Trophoblast cell (in vitro differentiated cells and primary cell): ENCODE measurements around the gene GOLT1B.
A peak's percentile ranks its signal among the peaks of the same experiment; 100 is the strongest.

Source experiments
- DNase-seq, 2 donors: peaks; one replicate each; pipeline ENCODE4 v3.0.0-alpha.2; 2016
- H2AFZ ChIP-seq: 2 replicates; pipeline ENCODE4 v1.6.1; 2013; ENCODE audit warnings: low read length, moderate library complexity, mild to moderate bottlenecking; ENCODE audit not compliant: insufficient read depth, poor library complexity
- H2AK5ac ChIP-seq: 2 replicates; pipeline ENCODE4 v1.6.1; 2013; ENCODE audit warnings: mild to moderate bottlenecking, low read length
- H2BK120ac ChIP-seq: 2 replicates; pipeline ENCODE4 v1.6.1; 2013; ENCODE audit warnings: low read length, mild to moderate bottlenecking, moderate library complexity; ENCODE audit not compliant: insufficient read depth, poor library complexity
- H2BK12ac ChIP-seq: 2 replicates; pipeline ENCODE4 v1.6.1; 2013; ENCODE audit warnings: mild to moderate bottlenecking, low read length, moderate library complexity
- H2BK5ac ChIP-seq: 2 replicates; pipeline ENCODE4 v1.6.1; 2013; ENCODE audit warnings: low read length, low read depth, moderate library complexity, mild to moderate bottlenecking; ENCODE audit not compliant: poor library complexity
- H3K14ac ChIP-seq: 2 replicates; pipeline ENCODE4 v1.6.1; 2013; ENCODE audit warnings: mild to moderate bottlenecking, low read length
- H3K18ac ChIP-seq: 2 replicates; pipeline ENCODE4 v1.6.1; 2013; ENCODE audit warnings: mild to moderate bottlenecking, low read length
- H3K23ac ChIP-seq: 2 replicates; pipeline ENCODE4 v1.6.1; 2013; ENCODE audit warnings: low read length
- H3K27ac ChIP-seq: 2 replicates; pipeline ENCODE4 v1.5.1; 2013; ENCODE audit warnings: low read depth, mild to moderate bottlenecking, inconsistent platforms, low read length, moderate library complexity
- H3K27me3 ChIP-seq: 2 replicates; pipeline ENCODE4 v1.6.1; 2013; ENCODE audit warnings: inconsistent platforms, mild to moderate bottlenecking, low read length, moderate library complexity; ENCODE audit not compliant: insufficient read depth
- H3K36me3 ChIP-seq, 2 experiments: 1 replicate in 1 of 2; 2 replicates in 1 of 2; pipeline ENCODE4 v1.6.1; 2013; ENCODE audit warnings: low read length in 2 of 2, mild to moderate bottlenecking in 2 of 2, moderate library complexity in 1 of 2; ENCODE audit not compliant: insufficient read depth in 2 of 2, control insufficient read depth in 1 of 2
- H3K4ac ChIP-seq: 2 replicates; pipeline ENCODE4 v1.6.1; 2013; ENCODE audit warnings: low read depth, mild to moderate bottlenecking, low read length, moderate library complexity
- H3K4me1 ChIP-seq, 2 experiments: 1 replicate in 1 of 2; 2 replicates in 1 of 2; pipeline ENCODE4 v1.6.1; 2013; ENCODE audit warnings: low read length in 2 of 2, mild to moderate bottlenecking in 2 of 2, moderate library complexity in 1 of 2; ENCODE audit not compliant: insufficient read depth in 2 of 2, control insufficient read depth in 1 of 2
- H3K4me2 ChIP-seq: 2 replicates; pipeline ENCODE4 v1.6.1; 2013; ENCODE audit warnings: inconsistent platforms, mild to moderate bottlenecking, low read length, moderate library complexity
- H3K4me3 ChIP-seq: 2 replicates; pipeline ENCODE4 v1.5.1; 2013; ENCODE audit warnings: mild to moderate bottlenecking, low read depth, low read length, inconsistent platforms
- H3K79me1 ChIP-seq: one replicate; pipeline ENCODE4 v1.6.1; 2013; ENCODE audit warnings: low read length
- H3K79me2 ChIP-seq: 2 replicates; pipeline ENCODE4 v1.6.1; 2013; ENCODE audit warnings: low read length, mild to moderate bottlenecking; ENCODE audit not compliant: control insufficient read depth, insufficient read depth, poor library complexity
- H3K9ac ChIP-seq: 2 replicates; pipeline ENCODE4 v1.6.1; 2013; ENCODE audit warnings: mild to moderate bottlenecking, low read length
- H3K9me3 ChIP-seq: 2 replicates; pipeline ENCODE4 v1.6.1; 2013; ENCODE audit warnings: low read depth, mild to moderate bottlenecking, control low read depth, inconsistent platforms, low read length; ENCODE audit not compliant: insufficient read depth
- H4K12ac ChIP-seq: 2 replicates; pipeline ENCODE4 v1.6.1; 2013; ENCODE audit warnings: low read depth, mild to moderate bottlenecking, low read length, moderate library complexity
- H4K8ac ChIP-seq: 2 replicates; pipeline ENCODE4 v1.6.1; 2013; ENCODE audit warnings: low read depth, mild to moderate bottlenecking, low read length, moderate library complexity
- H4K91ac ChIP-seq: one replicate; pipeline ENCODE4 v1.6.1; 2013; ENCODE audit warnings: low read depth, mild to moderate bottlenecking, low read length, moderate library complexity
- WGBS: extraction: QIAGEN DNeasy Blood & Tissue Kit; methylation state at CpG from one replicate; pipeline ENCODE4 v1.1.7; 2013; ENCODE audit warnings: missing lambda C conversion rate; ENCODE audit not compliant: insufficient read length, insufficient coverage; ENCODE audit errors: extremely low coverage; 5-methylcytosine and 5-hydroxymethylcytosine counted together

GOLT1B gene

GRCh38 chr12:21518451-21518850 is 16.9 kb downstream of the GOLT1B start:
- Histone ChIP-seq H3K4me3 (no peak overlapping the region), H2AFZ (no peak overlapping the region), H3K23ac (no peak overlapping the region), H4K12ac (no peak overlapping the region), H3K27ac (no peak overlapping the region), H3K4ac (no peak overlapping the region), H2AK5ac (no peak overlapping the region), H3K4me1 (no peaks in the 10 kb centered on the region), H3K9ac (no peak overlapping the region), H3K79me2 (no peaks in the 10 kb centered on the region), H4K8ac (no peak overlapping the region), H2BK120ac (no peak overlapping the region), H3K4me2 (no peak overlapping the region), H3K18ac (no peak overlapping the region), H3K36me3 (peaks cover 1 to 2% of the 10 kb centered on the region in 2 experiments), H2BK12ac (no peak overlapping the region), H2BK5ac (no peak overlapping the region), H3K14ac (no peak overlapping the region), H3K27me3 (no peaks in the 10 kb centered on the region), H3K79me1 (no peaks in the 10 kb centered on the region), H4K91ac (no peak overlapping the region), H3K9me3 (no peaks in the 10 kb centered on the region)
- no peak for DNase-seq
- WGBS = no CpG with 5 or more reads among the region's 3 CpGs

GRCh38 chr12:21521541-21521940 is 20.0 kb downstream of the GOLT1B start:
- Histone ChIP-seq H3K79me1 (no peaks in the 10 kb centered on the region), H4K8ac (no peak overlapping the region), H3K27me3 (no peaks in the 10 kb centered on the region), H2BK120ac (no peak overlapping the region), H3K4ac (no peak overlapping the region), H4K91ac (no peak overlapping the region), H3K36me3 (peaks cover 0 to 1% of the 10 kb centered on the region in 2 experiments), H2AK5ac (no peak overlapping the region), H2BK5ac (no peak overlapping the region), H3K18ac (no peak overlapping the region), H3K27ac (no peak overlapping the region), H3K4me2 (no peak overlapping the region), H3K23ac (no peak overlapping the region), H2BK12ac (no peak overlapping the region), H3K79me2 (no peaks in the 10 kb centered on the region), H2AFZ (no peak overlapping the region), H3K14ac (no peak overlapping the region), H4K12ac (no peak overlapping the region), H3K4me1 (no peaks in the 10 kb centered on the region), H3K9me3 (no peaks in the 10 kb centered on the region), H3K4me3 (no peak overlapping the region), H3K9ac (no peak overlapping the region)
- no peak for DNase-seq
- WGBS = no CpG with 5 or more reads among the region's 1 CpG

- no peak overlapping the region for H2BK120ac ChIP-seq
- no peak overlapping the region for H3K23ac ChIP-seq
- no peak overlapping the region for H3K9ac ChIP-seq
- no peaks in the 10 kb centered on the region for H3K79me2 ChIP-seq
- no peak overlapping the region for H2BK5ac ChIP-seq
- no peak overlapping the region for H3K4ac ChIP-seq
- no peak overlapping the region for H3K14ac ChIP-seq
- no peak overlapping the region for H2AK5ac ChIP-seq
- peaks cover 0 to 1% of the 10 kb centered on the region in 2 experiments for H3K36me3 ChIP-seq
- no peak overlapping the region for H2AFZ ChIP-seq
- no peaks in the 10 kb centered on the region for H3K79me1 ChIP-seq
- peaks cover 2% of the 10 kb centered on the region for H3K9me3 ChIP-seq
- H4K91ac ChIP-seq = no peak overlapping the region
- H3K4me2 ChIP-seq = no peak overlapping the region
- H3K18ac ChIP-seq = no peak overlapping the region
- peaks cover 0 to 2% of the 10 kb centered on the region in 2 experiments for H3K4me1 ChIP-seq
- H3K27me3 ChIP-seq = peaks cover 6% of the 10 kb centered on the region
- H3K4me3 ChIP-seq = no peak overlapping the region
- H3K27ac ChIP-seq = no peak overlapping the region
- no peak overlapping the region for H4K12ac ChIP-seq
- H2BK12ac ChIP-seq = no peak overlapping the region
- no peak for DNase-seq
- H4K8ac ChIP-seq = no peak overlapping the region
Observed at GRCh38 chr12:21523148-21523547, 21.6 kb downstream of the GOLT1B start.

- DNase-seq = no peak
- no peak within 1 kb of the TSS for H2BK12ac ChIP-seq
- H3K27me3 ChIP-seq = peaks cover 6% of the 10 kb centered on the region
- H3K4me2 ChIP-seq = peak within 1 kb of the TSS; percentile 99
- H2AFZ ChIP-seq = no peak within 1 kb of the TSS
- H3K4ac ChIP-seq = no peak within 1 kb of the TSS
- no peak within 1 kb of the TSS for H3K4me3 ChIP-seq
- no peak within 1 kb of the TSS for H3K9ac ChIP-seq
- H3K36me3 ChIP-seq = peaks cover 0 to 1% of the 10 kb centered on the region in 2 experiments
- H3K4me1 ChIP-seq = peaks cover 0 to 2% of the 10 kb centered on the region in 2 experiments
- no peak within 1 kb of the TSS for H2BK120ac ChIP-seq
- H3K27ac ChIP-seq = no peak within 1 kb of the TSS
- H3K79me2 ChIP-seq = no peaks in the 10 kb centered on the region
- no peak within 1 kb of the TSS for H2AK5ac ChIP-seq
- no peak within 1 kb of the TSS for H3K18ac ChIP-seq
- no peaks in the 10 kb centered on the region for H3K79me1 ChIP-seq
- peaks cover 2% of the 10 kb centered on the region for H3K9me3 ChIP-seq
- H2BK5ac ChIP-seq = no peak within 1 kb of the TSS
- no CpG with 5 or more reads among the region's 1 CpG for WGBS
- no peak within 1 kb of the TSS for H4K12ac ChIP-seq
- H3K14ac ChIP-seq = no peak within 1 kb of the TSS
- no peak within 1 kb of the TSS for H4K91ac ChIP-seq
- no peak within 1 kb of the TSS for H3K23ac ChIP-seq
- H4K8ac ChIP-seq = no peak within 1 kb of the TSS
Observed at GRCh38 chr12:21526053-21526452, 24.5 kb downstream of the GOLT1B start, which contains the start of gene SPX. SPX (plus strand) TSS chr12:21526296; CDS start chr12:21526473, 177 bp downstream.
